Measurements from ENCODE around the gene ODAD3.
"Not testable (repeated sequence)": the region's sequence is repeated elsewhere in the genome, so short reads cannot be mapped to it uniquely, and the experiment has no call there.

Gene ODAD3

GRCh38 chr19:11435057-11435832 is at the start of gene ODAD3, which contains the start of gene PRKCSH:
ODAD3 (minus strand) TSS chr19:11435121; CDS start chr19:11435016, 105 bp downstream.
PRKCSH (plus strand) TSS chr19:11435635; CDS start chr19:11436118, 483 bp downstream.
- peak; percentile 98 for DNase-seq

DNA sequence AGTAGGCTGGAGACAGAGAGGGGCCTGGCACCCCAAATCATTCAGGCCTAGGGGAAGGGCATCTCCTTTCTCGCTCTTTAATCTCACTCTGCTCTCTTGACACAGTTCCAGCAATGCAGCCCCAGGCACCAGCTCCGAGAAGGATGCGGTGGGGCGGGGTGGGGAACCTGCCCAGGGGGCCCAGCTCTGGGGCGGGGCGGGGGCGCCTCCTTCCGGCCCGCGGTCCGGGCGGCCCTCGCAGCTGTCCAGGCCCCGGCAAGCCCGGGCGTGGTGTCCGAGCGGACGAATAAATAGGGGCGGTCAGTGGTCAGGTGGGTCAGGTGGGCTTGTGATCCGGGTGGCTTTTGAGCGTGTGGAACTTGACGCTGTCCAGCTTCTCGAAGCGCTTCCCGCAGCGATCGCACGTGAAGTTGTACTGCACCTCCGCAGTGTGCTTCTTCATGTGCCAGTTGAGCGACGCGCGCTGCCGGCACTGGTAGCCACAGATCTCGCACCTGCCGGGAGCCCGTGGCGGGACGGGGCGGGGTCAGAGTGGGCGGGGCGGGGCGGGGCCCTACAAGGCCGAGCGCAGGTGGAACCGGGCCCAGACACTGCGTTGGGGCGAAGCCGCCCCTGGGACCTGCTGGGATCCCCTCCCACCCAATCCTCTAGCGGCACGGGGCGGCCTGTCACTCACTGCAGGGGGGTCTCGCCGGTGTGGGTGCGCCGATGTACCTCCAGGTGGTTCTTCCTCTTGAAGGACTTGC is 48.6 kb upstream of the ODAD3 start:
- DNase-seq = no peak

DNA sequence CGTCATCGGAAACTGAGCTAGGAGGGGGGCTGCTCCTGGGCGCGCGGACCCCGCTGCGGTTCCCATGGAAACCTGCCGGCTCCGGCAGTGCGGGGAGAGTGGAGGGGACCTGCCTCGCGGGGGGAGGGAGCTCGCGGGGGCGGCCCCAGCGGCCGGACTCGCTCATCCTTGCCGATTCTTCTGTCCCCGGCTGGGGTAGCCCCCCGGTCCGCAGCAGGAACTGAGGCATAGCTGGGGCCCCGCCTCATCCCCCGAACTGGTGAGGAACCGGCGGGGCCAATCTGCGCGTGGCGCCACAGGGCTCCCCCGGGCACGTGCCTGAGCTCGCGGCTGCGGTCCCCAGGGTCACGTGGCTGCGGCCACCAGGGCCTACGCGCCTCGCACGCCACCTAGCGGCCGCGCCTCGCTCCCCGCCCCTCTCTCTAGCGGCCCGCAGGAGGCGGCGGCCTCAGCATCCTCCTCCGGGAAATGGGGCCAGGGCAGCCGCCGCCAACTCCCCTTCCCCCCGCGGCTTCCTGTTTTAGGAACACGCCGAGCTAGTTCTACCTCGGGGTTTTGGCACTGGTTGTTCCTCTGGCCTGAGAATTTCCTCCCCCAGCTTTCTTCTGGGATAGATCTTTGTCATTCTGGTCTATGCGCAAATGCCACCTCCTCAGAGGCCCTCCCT is 47.6 kb upstream of the ODAD3 start:
- peak; percentile 65 for DNase-seq

DNA sequence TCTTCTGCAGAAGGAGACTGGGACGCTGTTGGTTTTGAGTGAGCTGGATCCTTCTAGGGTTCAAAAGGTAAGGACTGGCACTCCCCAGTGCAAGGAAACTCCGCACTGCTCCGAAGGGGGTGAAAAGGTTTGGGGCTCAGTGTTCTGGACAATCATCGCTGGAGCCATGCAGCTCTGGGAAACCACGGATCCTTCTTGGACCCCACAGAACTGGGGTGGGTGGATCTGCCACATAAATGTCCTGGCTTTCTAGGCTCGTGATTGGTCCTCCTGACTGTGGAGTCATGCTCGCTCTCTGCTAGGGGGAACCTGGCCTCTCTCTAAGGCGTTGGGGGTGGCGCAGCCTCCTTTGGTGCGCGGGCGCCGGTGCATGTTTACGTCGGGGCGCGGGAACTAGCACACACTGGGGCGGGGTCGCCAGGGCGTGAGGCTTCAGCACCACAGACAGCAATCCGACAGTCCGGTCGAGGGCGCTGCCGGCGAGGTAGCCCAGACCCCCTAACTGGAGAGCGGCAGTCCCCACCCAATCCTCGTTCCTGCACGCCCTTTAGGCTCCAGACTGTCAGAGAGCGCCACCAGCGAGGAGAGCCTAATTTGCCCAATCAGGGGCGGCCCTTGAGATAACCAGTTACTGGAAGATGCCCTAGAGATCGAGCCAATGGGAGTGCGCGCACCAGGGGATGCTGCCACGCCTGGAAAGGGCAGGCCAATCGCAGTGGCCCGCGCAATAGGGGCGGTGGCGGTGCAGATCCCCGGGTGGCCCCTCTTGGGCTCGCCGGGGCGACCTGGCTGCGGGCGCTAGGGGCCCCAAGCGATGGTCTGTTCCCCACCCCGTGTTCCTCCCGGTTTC is 46.8 kb upstream of the ODAD3 start:
- peak; percentile 79 for DNase-seq

DNA sequence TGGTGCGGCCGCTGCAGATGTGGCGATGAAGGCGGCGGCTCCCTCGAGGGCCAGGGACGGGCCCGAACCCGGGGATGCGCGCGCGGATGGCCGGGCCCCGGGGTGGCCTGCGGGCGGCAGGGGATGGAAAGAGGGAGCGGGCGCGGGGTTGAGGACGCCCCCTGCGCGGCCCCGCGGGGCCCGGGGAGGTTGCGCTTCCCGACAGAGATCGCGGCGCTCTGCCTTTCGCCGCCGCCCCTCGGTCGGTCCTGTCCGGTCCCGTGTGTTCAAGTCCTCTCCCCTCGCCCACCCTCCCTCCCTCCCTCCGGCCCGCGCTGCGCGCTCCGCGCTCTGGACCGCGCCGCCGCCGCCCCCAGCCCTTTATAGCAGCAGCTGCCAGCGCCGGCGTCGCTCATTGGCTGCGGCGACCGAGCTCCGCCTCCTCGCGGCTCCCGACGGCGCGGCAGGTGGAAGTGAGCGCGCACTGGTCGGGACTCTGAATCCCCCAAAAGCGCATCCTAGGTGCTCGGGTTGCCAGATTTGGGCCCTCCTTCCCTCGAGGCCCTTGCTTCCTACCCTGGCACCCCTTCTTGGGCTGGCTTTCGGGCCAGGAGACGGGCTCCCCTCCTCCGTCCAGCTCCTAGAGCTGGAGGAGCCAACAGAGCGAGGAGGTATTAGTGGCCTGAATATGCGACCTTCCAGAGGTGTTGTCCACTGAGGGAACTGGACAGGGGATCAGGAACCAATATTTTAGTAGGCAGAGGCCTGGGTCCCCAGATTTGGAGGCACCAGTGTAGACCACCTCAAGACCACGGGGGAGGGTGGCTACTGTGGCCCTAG is 46.0 kb upstream of the ODAD3 start, which contains the start of gene ELAVL3:
TSS of gene ELAVL3 (minus strand) at position 332 of the 819 bp plus-strand sequence. CDS start 438 bp downstream, outside the sequence.
- DNase-seq = peak; percentile 58

DNA sequence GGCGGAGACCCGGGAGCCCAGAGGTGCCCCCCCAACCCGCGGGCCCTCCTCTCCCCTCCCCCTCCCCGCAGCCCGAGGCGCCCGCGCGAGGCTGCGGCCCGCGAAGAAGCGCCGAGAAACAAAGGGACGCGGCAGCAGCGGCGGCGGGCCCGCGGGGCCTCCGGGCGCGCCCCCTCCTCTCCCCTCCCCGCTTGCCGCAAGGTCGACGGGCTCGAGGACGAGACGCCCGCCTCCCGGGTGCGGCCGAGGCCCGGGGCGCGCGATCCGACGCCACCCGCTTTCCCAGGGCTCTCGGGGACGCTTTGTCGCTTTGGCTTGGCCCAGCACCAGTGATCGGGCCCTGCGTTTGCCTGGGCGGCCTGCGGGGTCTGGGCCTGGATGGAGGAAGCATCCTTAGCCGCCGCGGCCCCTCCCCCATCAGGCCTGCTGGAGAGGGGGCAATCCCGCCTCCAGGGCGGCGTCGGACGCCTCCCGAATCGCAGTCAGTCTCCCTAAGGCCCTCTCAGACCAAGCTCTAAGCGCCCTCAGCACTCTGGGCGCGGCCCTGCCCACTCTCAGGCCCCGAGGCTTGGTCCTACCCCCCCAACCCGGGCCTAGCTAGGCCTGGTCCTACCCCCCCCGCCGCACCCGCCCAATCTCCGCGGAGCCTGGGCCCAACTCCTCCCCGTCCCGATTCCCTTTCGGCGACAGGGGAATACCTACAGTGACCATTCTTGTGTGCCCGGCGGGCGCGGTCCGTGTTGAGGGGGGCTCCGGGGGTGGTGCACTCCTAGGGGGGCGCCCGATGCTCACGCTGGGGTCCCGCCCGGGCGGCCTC is 45.2 kb upstream of the ODAD3 start:
- DNase-seq = no peak

GRCh38 chr19:11479090-11479897 is 44.4 kb upstream of the ODAD3 start:
- peak; percentile 44 for DNase-seq

- no peak for DNase-seq
Observed at GRCh38 chr19:11478167-11479089, 43.5 kb upstream of the ODAD3 start.

- DNase-seq = no peak
Observed at GRCh38 chr19:11475861-11476260, 40.9 kb upstream of the ODAD3 start.

- DNase-seq = not testable (repeated sequence)
Observed at GRCh38 chr19:11475343-11475742, 40.4 kb upstream of the ODAD3 start.

DNA sequence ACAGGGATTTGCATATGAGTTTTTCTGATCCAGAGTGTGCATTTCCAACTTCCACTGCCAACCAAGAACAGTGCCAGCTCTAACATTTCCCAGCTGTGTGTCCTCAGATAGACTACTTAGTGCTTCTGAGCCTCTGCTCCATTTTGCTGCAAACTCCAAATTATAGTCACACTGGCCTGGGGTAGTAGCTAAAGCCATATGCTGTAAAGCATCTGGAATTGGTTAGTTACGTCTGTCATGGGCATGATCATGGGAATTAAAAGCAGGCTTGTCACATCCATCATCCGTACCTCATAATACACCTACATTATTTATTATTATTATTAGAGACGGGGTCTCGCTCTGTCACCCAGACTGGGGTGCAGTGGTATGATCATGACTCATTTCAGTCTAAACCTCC is 38.8 kb upstream of the ODAD3 start:
- no peak for DNase-seq

DNA sequence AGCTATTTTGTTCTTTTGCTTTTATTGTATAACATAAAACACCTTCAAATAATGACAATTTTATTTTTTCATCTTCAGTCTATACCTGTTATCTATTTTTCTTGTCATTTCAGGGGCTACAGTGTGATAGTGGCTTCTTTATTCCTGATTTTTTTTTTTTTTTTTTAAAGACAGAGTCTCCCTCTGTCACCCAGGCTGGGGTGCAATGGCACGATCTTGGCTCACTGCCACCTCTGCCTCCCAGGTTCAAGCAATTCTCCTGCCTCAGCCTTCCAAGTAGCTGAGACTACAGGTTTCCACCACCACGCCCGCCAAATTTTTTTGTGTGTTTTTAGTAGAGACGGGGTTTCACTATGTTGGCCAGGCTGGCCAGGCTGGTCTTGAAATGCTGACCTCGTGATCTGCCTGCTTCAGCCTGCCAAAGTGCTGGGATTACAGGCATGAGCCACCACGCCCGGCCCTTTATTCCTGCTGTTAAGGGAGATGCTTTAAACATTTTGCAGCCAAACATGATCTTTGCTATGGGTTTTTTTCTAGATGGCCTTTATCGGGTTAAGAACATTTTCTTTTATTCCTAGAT is 33.4 kb upstream of the ODAD3 start:
- not testable (repeated sequence) for DNase-seq

GRCh38 chr19:11465600-11465999 is 30.7 kb upstream of the ODAD3 start:
- DNase-seq = no peak

- DNase-seq = no peak
Observed at GRCh38 chr19:11464333-11465265, 29.7 kb upstream of the ODAD3 start.

- DNase-seq = no peak
Observed at GRCh38 chr19:11463391-11463790, 28.5 kb upstream of the ODAD3 start.

DNA sequence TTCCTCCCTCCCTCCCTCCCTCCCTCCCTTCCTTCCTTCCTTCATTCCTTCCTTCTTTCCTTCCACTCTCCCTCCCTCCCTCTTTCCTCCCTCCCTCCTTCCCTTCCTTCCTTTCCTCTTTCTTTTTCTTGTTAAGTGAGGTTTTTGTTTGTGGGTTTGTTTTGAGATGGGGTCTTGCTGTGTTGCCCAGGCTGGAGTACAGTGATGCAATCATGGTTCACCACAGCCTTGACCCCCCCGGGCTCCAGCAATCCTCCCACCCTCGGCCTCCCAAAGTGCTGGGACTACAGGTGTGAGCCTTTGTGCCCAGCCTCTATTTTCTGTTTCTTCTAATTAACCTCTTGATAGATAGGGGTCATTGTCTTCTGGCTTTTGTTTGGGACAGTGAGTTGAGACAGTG is 26.5 kb upstream of the ODAD3 start:
- no peak for DNase-seq

GRCh38 chr19:11460207-11460606 is 25.3 kb upstream of the ODAD3 start:
- no peak for DNase-seq

All from NCI-H345 (cell line).